ENCODE measurements around the gene WDPCP.
"Not testable (repeated sequence)": the region's sequence is repeated elsewhere in the genome, so short reads cannot be mapped to it uniquely, and the experiment has no call there.

Gene WDPCP

GRCh38 chr2:63300835-63301234 is 287.4 kb downstream of the WDPCP start:
- no peak for TF ChIP-seq Cebpa-rat (IDR thresholded peaks at IDR 0.05)
- H3K9me3 ChIP-seq, result peaks cover 66% of the 10 kb centered on the region
- no peak overlapping the region for H3K9ac ChIP-seq
- peaks cover 29% of the 10 kb centered on the region; the same call in 1 of the 2 replicates for H3K36me3 ChIP-seq
- H3K27me3 ChIP-seq, result no peaks in the 10 kb centered on the region
- H3K27ac ChIP-seq, result no peak overlapping the region
- no peak overlapping the region for H3K4me2 ChIP-seq
- no peaks in the 10 kb centered on the region for H3K4me1 ChIP-seq
- no peaks in the 10 kb centered on the region for H4K20me1 ChIP-seq
- H3K4me3 ChIP-seq, result no peak overlapping the region

- Histone ChIP-seq H3K4me2 (no peak overlapping the region), H3K4me1 (no peaks in the 10 kb centered on the region), H4K20me1 (no peaks in the 10 kb centered on the region), H3K9me3 (peaks cover 13% of the 10 kb centered on the region), H3K4me3 (no peak overlapping the region), H3K9ac (no peak overlapping the region), H3K36me3 (no peaks in the 10 kb centered on the region), H3K27ac (no peak overlapping the region), H3K27me3 (no peaks in the 10 kb centered on the region)
- no peak for TF ChIP-seq Cebpa-rat (IDR thresholded peaks at IDR 0.05)
Observed at GRCh38 chr2:63287956-63288355, 300.3 kb downstream of the WDPCP start.

- not testable (repeated sequence) for H3K9ac ChIP-seq, H3K4me3 ChIP-seq, H3K4me1 ChIP-seq, H3K4me2 ChIP-seq, H3K27ac ChIP-seq, H3K27me3 ChIP-seq, H4K20me1 ChIP-seq, H3K36me3 ChIP-seq
- H3K9me3 ChIP-seq, result peaks cover 13% of the 10 kb centered on the region
Observed at GRCh38 chr2:63286520-63286919, 301.8 kb downstream of the WDPCP start.

- H3K27ac ChIP-seq, result no peak overlapping the region
- no peaks in the 10 kb centered on the region for H3K4me1 ChIP-seq
- no peaks in the 10 kb centered on the region for H3K27me3 ChIP-seq
- H3K9me3 ChIP-seq, result peaks cover 25% of the 10 kb centered on the region
- no peaks in the 10 kb centered on the region for H4K20me1 ChIP-seq
- no peak overlapping the region for H3K4me3 ChIP-seq
- no peak overlapping the region for H3K4me2 ChIP-seq
- TF ChIP-seq Cebpa-rat (IDR thresholded peaks at IDR 0.05), result no peak
- no peaks in the 10 kb centered on the region for H3K36me3 ChIP-seq
- no peak overlapping the region for H3K9ac ChIP-seq
Observed at GRCh38 chr2:63283273-63283672, 305.0 kb downstream of the WDPCP start.

DNA sequence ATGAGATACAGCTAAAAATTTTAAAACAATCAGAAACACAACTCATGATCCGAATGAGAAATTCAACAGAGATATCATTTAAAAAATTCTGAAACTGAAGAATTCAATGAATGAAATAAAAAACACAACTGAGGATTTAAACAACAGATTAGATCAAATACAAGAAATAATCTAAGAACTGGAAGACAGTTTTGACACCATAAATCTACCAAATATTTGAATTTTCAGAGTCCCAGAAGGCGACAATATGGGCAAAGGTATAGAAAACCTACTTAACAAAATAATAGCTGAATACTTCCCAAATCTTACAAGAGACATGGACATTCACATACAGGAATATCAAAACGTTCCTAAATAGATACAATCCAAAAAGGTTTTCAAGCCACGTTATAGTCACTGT is 315.7 kb downstream of the WDPCP start:
- Histone ChIP-seq H4K20me1 (no peaks in the 10 kb centered on the region), H3K27ac (no peak overlapping the region), H3K27me3 (no peaks in the 10 kb centered on the region), H3K9ac (no peak overlapping the region), H3K4me2 (no peak overlapping the region), H3K9me3 (peaks cover 21% of the 10 kb centered on the region), H3K36me3 (no peaks in the 10 kb centered on the region), H3K4me1 (no peaks in the 10 kb centered on the region), H3K4me3 (no peak overlapping the region)
- TF ChIP-seq Cebpa-rat (IDR thresholded peaks at IDR 0.05), result no peak

DNA sequence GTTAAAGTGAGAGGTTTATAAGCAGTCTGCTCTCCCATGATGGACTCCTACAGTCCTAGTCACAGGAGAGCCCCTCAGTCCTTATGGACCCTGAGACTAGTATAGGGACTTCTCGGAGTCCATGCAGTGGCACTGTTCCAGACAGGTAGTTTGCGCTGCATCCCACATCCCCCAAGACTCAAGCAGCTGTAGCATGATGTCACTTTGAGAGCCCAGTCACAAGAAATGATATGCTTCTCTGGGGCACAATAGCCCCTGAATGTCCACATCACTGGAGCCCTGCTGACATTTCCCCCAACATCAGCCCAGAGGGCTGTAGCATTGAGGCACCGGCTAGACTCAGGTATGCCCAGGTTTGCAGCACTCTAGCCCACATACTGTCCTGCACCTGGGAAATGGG is 317.6 kb downstream of the WDPCP start:
- no peak for TF ChIP-seq Cebpa-rat (IDR thresholded peaks at IDR 0.05)
- H3K9me3 ChIP-seq, result peaks cover 21% of the 10 kb centered on the region
- no peaks in the 10 kb centered on the region for H3K27me3 ChIP-seq
- H3K4me1 ChIP-seq, result no peaks in the 10 kb centered on the region
- H3K36me3 ChIP-seq, result no peaks in the 10 kb centered on the region
- H3K4me2 ChIP-seq, result no peak overlapping the region
- H3K27ac ChIP-seq, result no peak overlapping the region
- H3K4me3 ChIP-seq, result no peak overlapping the region
- H3K9ac ChIP-seq, result no peak overlapping the region
- H4K20me1 ChIP-seq, result no peaks in the 10 kb centered on the region

GRCh38 chr2:63268946-63269345 is 319.3 kb downstream of the WDPCP start:
- Histone ChIP-seq H3K4me2 (no peak overlapping the region), H3K9ac (no peak overlapping the region), H3K27ac (no peak overlapping the region), H3K36me3 (no peaks in the 10 kb centered on the region), H3K4me3 (no peak overlapping the region), H3K9me3 (peaks cover 21% of the 10 kb centered on the region), H4K20me1 (no peaks in the 10 kb centered on the region), H3K4me1 (no peaks in the 10 kb centered on the region), H3K27me3 (no peaks in the 10 kb centered on the region)
- no peak for TF ChIP-seq Cebpa-rat (IDR thresholded peaks at IDR 0.05)

- Histone ChIP-seq H4K20me1 (no peaks in the 10 kb centered on the region), H3K4me1 (no peaks in the 10 kb centered on the region), H3K4me3 (no peak overlapping the region), H3K36me3 (no peaks in the 10 kb centered on the region), H3K9ac (no peak overlapping the region), H3K4me2 (no peak overlapping the region), H3K27ac (no peak overlapping the region), H3K9me3 (no peaks in the 10 kb centered on the region), H3K27me3 (no peaks in the 10 kb centered on the region)
- no peak for TF ChIP-seq Cebpa-rat (IDR thresholded peaks at IDR 0.05)
Observed at GRCh38 chr2:63261137-63261621, 327.1 kb downstream of the WDPCP start.

GRCh38 chr2:63257473-63257872 is 330.8 kb downstream of the WDPCP start:
- H3K36me3 ChIP-seq, result no peaks in the 10 kb centered on the region
- no peak overlapping the region for H3K4me3 ChIP-seq
- H3K27ac ChIP-seq, result no peak overlapping the region
- no peaks in the 10 kb centered on the region for H3K4me1 ChIP-seq
- no peak overlapping the region for H3K4me2 ChIP-seq
- TF ChIP-seq Cebpa-rat (IDR thresholded peaks at IDR 0.05), result no peak
- no peak overlapping the region for H3K9ac ChIP-seq
- H3K27me3 ChIP-seq, result no peaks in the 10 kb centered on the region
- H3K9me3 ChIP-seq, result no peaks in the 10 kb centered on the region
- H4K20me1 ChIP-seq, result no peaks in the 10 kb centered on the region

DNA sequence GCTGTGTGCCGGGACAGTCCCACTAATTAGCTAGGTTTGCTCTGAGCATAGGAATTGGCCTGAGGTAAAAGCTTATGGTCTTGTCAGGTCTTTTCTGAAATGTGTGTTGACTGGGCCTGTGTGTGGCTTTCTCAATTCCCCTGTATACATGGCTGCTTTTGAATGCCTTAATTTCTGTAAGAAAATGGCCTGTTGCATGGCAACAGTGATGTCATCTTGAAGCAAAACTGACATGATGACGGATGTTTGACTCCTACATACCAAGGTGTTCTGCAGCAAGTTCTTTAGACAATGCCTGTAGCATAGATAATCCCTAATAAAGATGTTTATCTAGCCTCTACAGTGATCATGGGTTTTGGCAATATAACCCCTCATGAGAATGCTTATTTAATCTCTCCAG is 339.1 kb downstream of the WDPCP start:
- TF ChIP-seq Cebpa-rat (IDR thresholded peaks at IDR 0.05), result no peak
- H3K27me3 ChIP-seq, result no peaks in the 10 kb centered on the region
- H3K4me3 ChIP-seq, result no peak overlapping the region

GRCh38 chr2:63242747-63243146 is 345.5 kb downstream of the WDPCP start:
- Histone ChIP-seq H3K4me3 (no peak overlapping the region), H3K27ac (no peak overlapping the region), H3K4me2 (no peak overlapping the region), H4K20me1 (no peaks in the 10 kb centered on the region), H3K4me1 (no peaks in the 10 kb centered on the region), H3K36me3 (no peaks in the 10 kb centered on the region), H3K9ac (no peak overlapping the region), H3K27me3 (no peaks in the 10 kb centered on the region), H3K9me3 (no peaks in the 10 kb centered on the region)
- no peak for TF ChIP-seq Cebpa-rat (IDR thresholded peaks at IDR 0.05)

More for the DNA sequence above, 339.1 kb downstream of the WDPCP start:
- Histone ChIP-seq H4K20me1 (no peaks in the 10 kb centered on the region), H3K4me2 (no peak overlapping the region), H3K27ac (no peak overlapping the region), H3K9me3 (peaks cover 3% of the 10 kb centered on the region; the same call in 1 of the 2 replicates), H3K36me3 (no peaks in the 10 kb centered on the region), H3K4me1 (no peaks in the 10 kb centered on the region), H3K9ac (no peak overlapping the region)
